HepG2 (cell line): ENCODE results near the gene CYP2A6. TPM values are rescaled to one million over a fixed set of nuclear protein-coding genes. Genes with fewer than 3 reads are reported as not detected.
A peak's percentile ranks its signal among the peaks of the same experiment; 100 is the strongest.

Experiments
- GATAD1 ChIP-seq: IDR thresholded peaks from 2 replicates; pipeline ENCODE4 v1.6.1; 2016; ENCODE audit warnings: missing genetic modification reagents, missing compliant biosample characterization
- HNF4G ChIP-seq, 2 experiments: sonication (generic) in 1 of 2; formaldehyde crosslinking in 1 of 2; IDR thresholded peaks; 2 replicates each; pipeline versions ENCODE4 v1.4.0 to v1.6.1; 2011 to 2020; ENCODE audit warnings: borderline replicate concordance in 2 of 2, low read depth in 2 of 2, mild to moderate bottlenecking in 2 of 2, low read length in 1 of 2, missing genetic modification reagents in 1 of 2, moderate library complexity in 1 of 2
- NAIF1 ChIP-seq: sonication (generic); formaldehyde crosslinking; IDR thresholded peaks from 2 replicates; pipeline ENCODE4 v1.5.0; 2020; ENCODE audit warnings: mild to moderate bottlenecking, missing genetic modification reagents, borderline replicate concordance
- RAD21 ChIP-seq: fragments of 450-650 bp; formaldehyde crosslinking; IDR thresholded peaks from 2 replicates; pipeline ENCODE4 v1.5.0; 2020; ENCODE audit warnings: mild to moderate bottlenecking
- SIN3B ChIP-seq: fragments of 150-350 bp; IDR thresholded peaks from 2 replicates; pipeline ENCODE4 v1.6.1; 2014; ENCODE audit warnings: low read length
- SOX6 ChIP-seq, 2 experiments: fragments of 450-650 bp in 1 of 2; sonication (generic) in 1 of 2; formaldehyde crosslinking in 1 of 2; IDR thresholded peaks; 2 replicates each; pipeline versions ENCODE4 v1.4.0 to v1.6.1; 2017 to 2020; ENCODE audit warnings: antibody characterized with exemption in 1 of 2, mild to moderate bottlenecking in 1 of 2, missing genetic modification reagents in 1 of 2
- ZFP90 ChIP-seq: sonication (generic); formaldehyde crosslinking; IDR thresholded peaks from 2 replicates; pipeline ENCODE4 v1.8.0; 2022; ENCODE audit warnings: missing genetic modification reagents, mild to moderate bottlenecking, inconsistent platforms, borderline replicate concordance
- ZNF235 ChIP-seq: sonication (generic); formaldehyde crosslinking; IDR thresholded peaks from 2 replicates; pipeline ENCODE4 v1.8.1; 2023; ENCODE audit warnings: mild to moderate bottlenecking, missing genetic modification reagents, borderline replicate concordance
- ZNF652 ChIP-seq: IDR thresholded peaks from 2 replicates; pipeline ENCODE4 v1.6.1; 2016; ENCODE audit warnings: low read depth, borderline replicate concordance
- ZNF780A ChIP-seq: sonication (generic); formaldehyde crosslinking; IDR thresholded peaks from 2 replicates; pipeline ENCODE4 v1.8.0; 2022; ENCODE audit warnings: mild to moderate bottlenecking, missing genetic modification reagents, moderate library complexity
- ZNF83 ChIP-seq: sonication (generic); formaldehyde crosslinking; IDR thresholded peaks from 2 replicates; pipeline ENCODE4 v1.4.0; 2020; ENCODE audit warnings: missing genetic modification reagents, mild to moderate bottlenecking, borderline replicate concordance
- ZNF839 ChIP-seq: sonication (generic); formaldehyde crosslinking; IDR thresholded peaks from 2 replicates; pipeline ENCODE4 v1.4.0; 2020; ENCODE audit warnings: missing genetic modification reagents, mild to moderate bottlenecking, borderline replicate concordance
- polyA plus RNA-seq, 8 experiments: library from polyadenylated mRNA; depleted of rRNA in 3 of 8; stranded (reverse) in 7 of 8; unstranded in 1 of 8; fragments of >200 nt; fragmentation: Illumina TruSeq in 4 of 8; extraction: Trizol in 4 of 8; gene quantifications; 2 replicates each; pipeline versions ENCODE4 v1.2.1 to v1.2.3, GENCODE V29; 2011 to 2016; ENCODE audit warnings: low read depth in 4 of 8, missing spikeins in 1 of 8, mixed read lengths in 1 of 8; ENCODE audit not compliant: insufficient read depth in 1 of 8
- total RNA-seq, 5 experiments: library from RNA; depleted of rRNA; stranded (reverse); fragments of >200 nt; fragmentation: Illumina TruSeq; extraction: Trizol; gene quantifications; 2 replicates each; pipeline ENCODE4 v1.2.3, GENCODE V29; 2016; ENCODE audit warnings: low read depth in 1 of 5
- TF ChIP-seq, protein P1 (sequence below): sonication (generic); formaldehyde crosslinking; IDR thresholded peaks from 2 replicates; pipeline ENCODE4 v1.4.0; 2020; ENCODE audit warnings: missing genetic modification reagents, mild to moderate bottlenecking, borderline replicate concordance
- TF ChIP-seq, protein P2 (sequence below): sonication (generic); formaldehyde crosslinking; IDR thresholded peaks from 2 replicates; pipeline ENCODE4 v1.9.0; 2021; ENCODE audit warnings: missing genetic modification reagents, borderline replicate concordance
- TF ChIP-seq, protein P3 (sequence below): sonication (generic); formaldehyde crosslinking; IDR thresholded peaks from 2 replicates; pipeline ENCODE4 v1.5.0; 2020; ENCODE audit warnings: mild to moderate bottlenecking, missing genetic modification reagents, borderline replicate concordance

Gene CYP2A6
- total and polyA plus RNA-seq, 2 of the 13 experiments (the other 11 are each of a cell fraction or from before 2014, with no cell fraction given): not detected

DNA sequence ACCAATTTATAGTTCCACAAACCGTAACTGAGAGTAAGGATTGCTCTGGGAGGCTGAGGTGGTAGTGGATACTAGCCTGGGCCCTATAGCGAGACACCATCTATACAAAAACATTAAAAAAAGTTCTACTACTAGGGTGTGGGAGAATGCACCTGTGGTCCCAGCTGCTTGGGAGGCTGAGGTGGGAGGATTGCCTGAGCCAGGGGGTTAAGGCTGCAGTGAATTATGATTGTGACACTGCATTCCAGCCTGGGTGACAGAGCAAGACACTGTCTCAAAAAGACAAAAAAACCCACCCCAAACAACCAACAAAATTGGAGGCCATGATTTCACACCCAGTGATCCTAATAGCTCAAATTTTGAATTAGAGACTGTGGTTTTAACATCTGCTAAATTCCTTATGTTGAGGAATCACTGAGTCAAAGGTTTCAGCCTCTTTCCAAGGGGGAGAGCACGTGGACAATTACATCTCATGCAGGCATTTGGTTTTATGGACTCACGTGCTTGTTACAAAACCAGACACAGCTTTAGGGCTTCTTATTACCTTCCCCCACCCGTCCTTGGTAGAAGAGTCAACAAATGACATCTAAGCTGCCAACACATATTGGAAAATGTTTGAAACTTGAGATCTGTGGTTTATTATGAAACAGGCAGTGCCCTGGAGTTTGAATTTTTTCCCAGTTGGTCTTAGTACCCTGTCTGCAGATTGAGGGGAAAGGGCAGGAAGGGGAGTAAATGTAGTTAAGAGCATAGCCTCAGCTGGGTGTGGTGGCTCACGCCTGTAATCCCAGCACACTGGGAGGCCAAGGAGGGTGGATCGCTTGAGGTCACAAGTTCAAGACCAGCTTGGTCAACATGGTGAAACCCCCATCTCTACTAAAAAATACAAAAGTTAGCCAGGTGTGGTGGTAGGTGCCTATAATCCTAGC is 18.5 kb downstream of the CYP2A6 start (continued):
- TF ChIP-seq ZFP90 (0 out of 2 replicates have a peak, but pooled peaks have one; percentile 42), ZNF780A (no peak), GATAD1 (peak; percentile 46; the same call in 1 of the 2 replicates), ZNF235 (CRISPR knock-in tag) (no peak), RAD21 (CRISPR knock-in tag) (no peak), SOX6 (IDR thresholded peaks at IDR 0.05) (no peak), SOX6 (CRISPR knock-in tag; IDR thresholded peaks at IDR 0.05) (peak; percentile 96), NAIF1 (0 out of 2 replicates have a peak, but pooled peaks have one; percentile 26), ZNF83 (CRISPR knock-in tag) (no peak), HNF4G (IDR thresholded peaks at IDR 0.05; ENCODE audit: borderline replicate concordance, low read depth, low read length) (no peak; the same call in 1 of the 2 replicates), HNF4G (CRISPR knock-in tag; IDR thresholded peaks at IDR 0.05; ENCODE audit: borderline replicate concordance, low read depth) (0 out of 2 replicates have a peak, but pooled peaks have one; percentile 41), ZNF839 (CRISPR knock-in tag) (no peak), ZNF652 (CRISPR knock-in tag) (no peak), SIN3B (no peak)
- TF ChIP-seq, protein P1, sequence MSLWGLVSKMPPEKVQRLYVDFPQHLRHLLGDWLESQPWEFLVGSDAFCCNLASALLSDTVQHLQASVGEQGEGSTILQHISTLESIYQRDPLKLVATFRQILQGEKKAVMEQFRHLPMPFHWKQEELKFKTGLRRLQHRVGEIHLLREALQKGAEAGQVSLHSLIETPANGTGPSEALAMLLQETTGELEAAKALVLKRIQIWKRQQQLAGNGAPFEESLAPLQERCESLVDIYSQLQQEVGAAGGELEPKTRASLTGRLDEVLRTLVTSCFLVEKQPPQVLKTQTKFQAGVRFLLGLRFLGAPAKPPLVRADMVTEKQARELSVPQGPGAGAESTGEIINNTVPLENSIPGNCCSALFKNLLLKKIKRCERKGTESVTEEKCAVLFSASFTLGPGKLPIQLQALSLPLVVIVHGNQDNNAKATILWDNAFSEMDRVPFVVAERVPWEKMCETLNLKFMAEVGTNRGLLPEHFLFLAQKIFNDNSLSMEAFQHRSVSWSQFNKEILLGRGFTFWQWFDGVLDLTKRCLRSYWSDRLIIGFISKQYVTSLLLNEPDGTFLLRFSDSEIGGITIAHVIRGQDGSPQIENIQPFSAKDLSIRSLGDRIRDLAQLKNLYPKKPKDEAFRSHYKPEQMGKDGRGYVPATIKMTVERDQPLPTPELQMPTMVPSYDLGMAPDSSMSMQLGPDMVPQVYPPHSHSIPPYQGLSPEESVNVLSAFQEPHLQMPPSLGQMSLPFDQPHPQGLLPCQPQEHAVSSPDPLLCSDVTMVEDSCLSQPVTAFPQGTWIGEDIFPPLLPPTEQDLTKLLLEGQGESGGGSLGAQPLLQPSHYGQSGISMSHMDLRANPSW: no peak
- TF ChIP-seq, protein P2, sequence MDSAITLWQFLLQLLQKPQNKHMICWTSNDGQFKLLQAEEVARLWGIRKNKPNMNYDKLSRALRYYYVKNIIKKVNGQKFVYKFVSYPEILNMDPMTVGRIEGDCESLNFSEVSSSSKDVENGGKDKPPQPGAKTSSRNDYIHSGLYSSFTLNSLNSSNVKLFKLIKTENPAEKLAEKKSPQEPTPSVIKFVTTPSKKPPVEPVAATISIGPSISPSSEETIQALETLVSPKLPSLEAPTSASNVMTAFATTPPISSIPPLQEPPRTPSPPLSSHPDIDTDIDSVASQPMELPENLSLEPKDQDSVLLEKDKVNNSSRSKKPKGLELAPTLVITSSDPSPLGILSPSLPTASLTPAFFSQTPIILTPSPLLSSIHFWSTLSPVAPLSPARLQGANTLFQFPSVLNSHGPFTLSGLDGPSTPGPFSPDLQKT (CRISPR knock-in tag): no peak
- TF ChIP-seq, protein P3, sequence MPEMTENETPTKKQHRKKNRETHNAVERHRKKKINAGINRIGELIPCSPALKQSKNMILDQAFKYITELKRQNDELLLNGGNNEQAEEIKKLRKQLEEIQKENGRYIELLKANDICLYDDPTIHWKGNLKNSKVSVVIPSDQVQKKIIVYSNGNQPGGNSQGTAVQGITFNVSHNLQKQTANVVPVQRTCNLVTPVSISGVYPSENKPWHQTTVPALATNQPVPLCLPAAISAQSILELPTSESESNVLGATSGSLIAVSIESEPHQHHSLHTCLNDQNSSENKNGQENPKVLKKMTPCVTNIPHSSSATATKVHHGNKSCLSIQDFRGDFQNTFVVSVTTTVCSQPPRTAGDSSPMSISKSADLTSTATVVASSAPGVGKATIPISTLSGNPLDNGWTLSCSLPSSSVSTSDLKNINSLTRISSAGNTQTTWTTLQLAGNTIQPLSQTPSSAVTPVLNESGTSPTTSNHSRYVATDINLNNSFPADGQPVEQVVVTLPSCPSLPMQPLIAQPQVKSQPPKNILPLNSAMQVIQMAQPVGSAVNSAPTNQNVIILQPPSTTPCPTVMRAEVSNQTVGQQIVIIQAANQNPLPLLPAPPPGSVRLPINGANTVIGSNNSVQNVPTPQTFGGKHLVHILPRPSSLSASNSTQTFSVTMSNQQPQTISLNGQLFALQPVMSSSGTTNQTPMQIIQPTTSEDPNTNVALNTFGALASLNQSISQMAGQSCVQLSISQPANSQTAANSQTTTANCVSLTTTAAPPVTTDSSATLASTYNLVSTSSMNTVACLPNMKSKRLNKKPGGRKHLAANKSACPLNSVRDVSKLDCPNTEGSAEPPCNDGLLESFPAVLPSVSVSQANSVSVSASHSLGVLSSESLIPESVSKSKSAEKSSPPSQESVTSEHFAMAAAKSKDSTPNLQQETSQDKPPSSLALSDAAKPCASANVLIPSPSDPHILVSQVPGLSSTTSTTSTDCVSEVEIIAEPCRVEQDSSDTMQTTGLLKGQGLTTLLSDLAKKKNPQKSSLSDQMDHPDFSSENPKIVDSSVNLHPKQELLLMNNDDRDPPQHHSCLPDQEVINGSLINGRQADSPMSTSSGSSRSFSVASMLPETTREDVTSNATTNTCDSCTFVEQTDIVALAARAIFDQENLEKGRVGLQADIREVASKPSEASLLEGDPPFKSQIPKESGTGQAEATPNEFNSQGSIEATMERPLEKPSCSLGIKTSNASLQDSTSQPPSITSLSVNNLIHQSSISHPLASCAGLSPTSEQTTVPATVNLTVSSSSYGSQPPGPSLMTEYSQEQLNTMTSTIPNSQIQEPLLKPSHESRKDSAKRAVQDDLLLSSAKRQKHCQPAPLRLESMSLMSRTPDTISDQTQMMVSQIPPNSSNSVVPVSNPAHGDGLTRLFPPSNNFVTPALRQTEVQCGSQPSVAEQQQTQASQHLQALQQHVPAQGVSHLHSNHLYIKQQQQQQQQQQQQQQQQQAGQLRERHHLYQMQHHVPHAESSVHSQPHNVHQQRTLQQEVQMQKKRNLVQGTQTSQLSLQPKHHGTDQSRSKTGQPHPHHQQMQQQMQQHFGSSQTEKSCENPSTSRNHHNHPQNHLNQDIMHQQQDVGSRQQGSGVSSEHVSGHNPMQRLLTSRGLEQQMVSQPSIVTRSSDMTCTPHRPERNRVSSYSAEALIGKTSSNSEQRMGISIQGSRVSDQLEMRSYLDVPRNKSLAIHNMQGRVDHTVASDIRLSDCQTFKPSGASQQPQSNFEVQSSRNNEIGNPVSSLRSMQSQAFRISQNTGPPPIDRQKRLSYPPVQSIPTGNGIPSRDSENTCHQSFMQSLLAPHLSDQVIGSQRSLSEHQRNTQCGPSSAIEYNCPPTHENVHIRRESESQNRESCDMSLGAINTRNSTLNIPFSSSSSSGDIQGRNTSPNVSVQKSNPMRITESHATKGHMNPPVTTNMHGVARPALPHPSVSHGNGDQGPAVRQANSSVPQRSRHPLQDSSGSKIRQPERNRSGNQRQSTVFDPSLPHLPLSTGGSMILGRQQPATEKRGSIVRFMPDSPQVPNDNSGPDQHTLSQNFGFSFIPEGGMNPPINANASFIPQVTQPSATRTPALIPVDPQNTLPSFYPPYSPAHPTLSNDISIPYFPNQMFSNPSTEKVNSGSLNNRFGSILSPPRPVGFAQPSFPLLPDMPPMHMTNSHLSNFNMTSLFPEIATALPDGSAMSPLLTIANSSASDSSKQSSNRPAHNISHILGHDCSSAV (CRISPR knock-in tag): no peak
